H1 (cell line): ENCODE data around the gene CHMP4B. TPM values are rescaled to one million over a fixed set of nuclear protein-coding genes. Genes with fewer than 3 reads are reported as not detected.

Experiments
- CTCF ChIA-PET: fragments of 300-600 bp; sonication (Branson Sonifier 250); formaldehyde crosslinking; loops from one replicate; lab custom pipeline; 2021; ENCODE audit not compliant: partially characterized antibody; lab: Charles Lee
- POLR2A ChIA-PET: fragments of 300-600 bp; sonication (Branson Sonifier 250); formaldehyde crosslinking; loops from one replicate; lab custom pipeline; 2021; ENCODE audit warnings: inconsistent platforms; ENCODE audit not compliant: partially characterized antibody; lab: Charles Lee
- DNase-seq, 2 experiments: peaks; one replicate each; pipeline versions ENCODE4 v3.0.0 to v3.0.0-alpha.2; 2010 to 2022; ENCODE audit warnings: low spot score in 2 of 2, low read depth in 1 of 2, mixed read lengths in 1 of 2
- FAIRE-seq: peaks from 2 replicates; lab custom pipeline; 2011; peaks lifted over from hg19 to GRCh38; lab: Jason Lieb, UNC
- H2AFZ ChIP-seq: 2 replicates; pipeline ENCODE4 v1.8.1; 2012; ENCODE audit warnings: low read length, inconsistent platforms
- H2AK5ac ChIP-seq: 2 replicates; pipeline ENCODE4 v1.6.1; 2013; ENCODE audit warnings: low read depth, low read length
- H2BK120ac ChIP-seq: replicated peaks from 2 replicates; pipeline ENCODE3; 2013; ENCODE audit warnings: low read depth, low read length, inconsistent platforms
- H2BK12ac ChIP-seq: 2 replicates; pipeline ENCODE4 v1.6.1; 2013; ENCODE audit warnings: low read depth, low read length
- H2BK15ac ChIP-seq: 2 replicates; pipeline ENCODE4 v1.6.1; 2013; ENCODE audit warnings: low read length
- H2BK20ac ChIP-seq: 2 replicates; pipeline ENCODE4 v1.6.1; 2013; ENCODE audit warnings: low read length
- H2BK5ac ChIP-seq: 2 replicates; pipeline ENCODE4 v1.6.1; 2013; ENCODE audit warnings: low read depth, low read length
- H3K14ac ChIP-seq: 2 replicates; pipeline ENCODE4 v1.6.1; 2013; ENCODE audit warnings: inconsistent platforms; ENCODE audit not compliant: insufficient read length
- H3K18ac ChIP-seq: 2 replicates; pipeline ENCODE4 v1.6.1; 2013; ENCODE audit warnings: low read length; ENCODE audit errors: extremely low read depth
- H3K23ac ChIP-seq: 2 replicates; pipeline ENCODE4 v1.6.1; 2013; ENCODE audit warnings: inconsistent platforms; ENCODE audit not compliant: insufficient read length
- H3K23me2 ChIP-seq: 2 replicates; pipeline ENCODE4 v1.6.1; 2013; ENCODE audit warnings: low read depth, low read length
- H3K27ac ChIP-seq: 2 replicates; pipeline ENCODE4 v1.6.1; 2011; ENCODE audit warnings: low read depth, low read length, inconsistent platforms
- H3K27me3 ChIP-seq, 4 experiments: replicated peaks in 1 of 4; 1 replicate in 1 of 4; 2 replicates in 3 of 4; pipeline versions ENCODE4 v1.6.1 to v1.8.1; 2011 to 2013; ENCODE audit warnings: low read length in 3 of 4, mild to moderate bottlenecking in 3 of 4, inconsistent platforms in 2 of 4, mixed read lengths in 2 of 4, moderate library complexity in 1 of 4; ENCODE audit not compliant: control insufficient read depth in 3 of 4, insufficient read depth in 3 of 4; ENCODE audit errors: extremely low read depth in 1 of 4
- H3K36me3 ChIP-seq, 4 experiments: 2 replicates each; pipeline versions ENCODE4 v1.6.1 to v1.8.1; 2011 to 2013; ENCODE audit warnings: mild to moderate bottlenecking in 4 of 4, low read length in 3 of 4, moderate library complexity in 2 of 4, control low read depth in 1 of 4, inconsistent platforms in 1 of 4; ENCODE audit not compliant: insufficient read depth in 4 of 4, control insufficient read depth in 2 of 4
- H3K4ac ChIP-seq: replicated peaks from 2 replicates; pipeline ENCODE3; 2013; ENCODE audit warnings: low read length, low read depth, mixed read lengths, inconsistent platforms; ENCODE audit not compliant: insufficient read length
- H3K4me1 ChIP-seq, 4 experiments: replicated peaks in 1 of 4; 1 replicate in 1 of 4; 2 replicates in 3 of 4; pipeline versions ENCODE4 v1.6.1 to v1.8.1; 2011 to 2013; ENCODE audit warnings: low read length in 3 of 4, inconsistent platforms in 2 of 4, mixed read lengths in 1 of 4; ENCODE audit not compliant: insufficient read depth in 4 of 4, control insufficient read depth in 3 of 4
- H3K4me2 ChIP-seq, 2 experiments: 2 replicates each; pipeline versions ENCODE4 v1.6.1 to v1.8.1; 2011 to 2013; ENCODE audit warnings: low read depth in 2 of 2, low read length in 2 of 2, control low read depth in 1 of 2, inconsistent platforms in 1 of 2, mild to moderate bottlenecking in 1 of 2; ENCODE audit not compliant: insufficient read depth in 1 of 2
- H3K4me3 ChIP-seq, 4 experiments: fragments of 200-600, 300-600 bp in 1 of 4; sonication (generic), shearing (Covaris generic), sonication (Bioruptor Twin) in 1 of 4; 2 replicates each; pipeline versions ENCODE4 v1.5.1 to v1.8.1; 2011 to 2016; ENCODE audit warnings: low read length in 4 of 4, low read depth in 3 of 4, control low read depth in 2 of 4, inconsistent platforms in 2 of 4, mild to moderate bottlenecking in 2 of 4, mixed read lengths in 1 of 4, moderate library complexity in 1 of 4; ENCODE audit not compliant: insufficient read depth in 2 of 4; ENCODE audit errors: extremely low read depth in 1 of 4
- H3K56ac ChIP-seq: replicated peaks from 2 replicates; pipeline ENCODE3; 2013; ENCODE audit warnings: low read depth, mild to moderate bottlenecking, mixed read lengths, low read length, inconsistent platforms; ENCODE audit not compliant: insufficient read length
- H3K79me1 ChIP-seq: 2 replicates; pipeline ENCODE4 v1.6.1; 2013; ENCODE audit warnings: low read depth, low read length, control low read depth
- H3K79me2 ChIP-seq, 2 experiments: 2 replicates each; pipeline versions ENCODE4 v1.6.1 to v1.8.1; 2012 to 2013; ENCODE audit warnings: low read length in 2 of 2, mild to moderate bottlenecking in 2 of 2, inconsistent platforms in 1 of 2; ENCODE audit not compliant: insufficient read depth in 2 of 2, control insufficient read depth in 1 of 2
- H3K9ac ChIP-seq, 4 experiments: replicated peaks in 1 of 4; 1 replicate in 1 of 4; 2 replicates in 3 of 4; pipeline versions ENCODE4 v1.6.1 to v1.8.1; 2011 to 2013; ENCODE audit warnings: low read depth in 3 of 4, low read length in 3 of 4, control low read depth in 2 of 4, mild to moderate bottlenecking in 2 of 4, moderate library complexity in 2 of 4, inconsistent platforms in 1 of 4; ENCODE audit errors: extremely low read depth in 1 of 4
- H3K9me3 ChIP-seq, 2 experiments: 2 replicates each; pipeline versions ENCODE4 v1.6.1 to v1.8.1; 2012 to 2013; ENCODE audit warnings: mild to moderate bottlenecking in 2 of 2, moderate library complexity in 2 of 2, control low read depth in 1 of 2, inconsistent platforms in 1 of 2, low read depth in 1 of 2, low read length in 1 of 2, mixed read lengths in 1 of 2; ENCODE audit not compliant: insufficient read depth in 2 of 2
- H4K20me1 ChIP-seq, 2 experiments: replicated peaks in 1 of 2; 2 replicates each; pipeline versions ENCODE3 to v1.8.1; 2011 to 2013; ENCODE audit warnings: inconsistent platforms in 2 of 2, low read length in 2 of 2, mild to moderate bottlenecking in 1 of 2; ENCODE audit not compliant: insufficient read depth in 2 of 2, control insufficient read depth in 1 of 2
- H4K5ac ChIP-seq: 2 replicates; pipeline ENCODE4 v1.6.1; 2013; ENCODE audit warnings: low read length, low read depth, mixed read lengths, inconsistent platforms; ENCODE audit not compliant: insufficient read length
- H4K8ac ChIP-seq: 2 replicates; pipeline ENCODE4 v1.8.0; 2013; ENCODE audit warnings: mild to moderate bottlenecking, moderate library complexity, low read length, inconsistent platforms; ENCODE audit not compliant: insufficient read depth; ENCODE audit errors: extremely low read depth
- H4K91ac ChIP-seq: replicated peaks from 2 replicates; pipeline ENCODE3; 2013; ENCODE audit warnings: low read length, mixed read lengths, inconsistent platforms; ENCODE audit not compliant: insufficient read length
- E2F6 ChIP-seq: IDR thresholded peaks from 2 replicates; pipeline ENCODE4 v1.6.1; 2012; ENCODE audit warnings: inconsistent platforms
- HDAC2 ChIP-seq, 2 experiments: fragments of 300-600 bp in 1 of 2; sonication (generic) in 1 of 2; IDR thresholded peaks; 2 replicates each; pipeline ENCODE4 v1.6.1; 2011 to 2012; ENCODE audit warnings: low read depth in 2 of 2, low read length in 2 of 2, mild to moderate bottlenecking in 2 of 2, moderate library complexity in 2 of 2, borderline replicate concordance in 1 of 2, inconsistent platforms in 1 of 2
- NRF1 ChIP-seq: IDR thresholded peaks from 2 replicates; pipeline ENCODE4 v1.6.1; 2011; ENCODE audit warnings: mild to moderate bottlenecking, low read depth, low read length, improper control_type of control experiment
- SP1 ChIP-seq: IDR thresholded peaks from 2 replicates; pipeline ENCODE4 v1.6.1; 2011; ENCODE audit warnings: low read depth, low read length
- TAF7 ChIP-seq: optimal IDR thresholded peaks from 2 replicates; pipeline ENCODE3; 2011; ENCODE audit warnings: low read depth, mild to moderate bottlenecking, inconsistent platforms, low read length, moderate library complexity, borderline replicate concordance
- TBP ChIP-seq: IDR thresholded peaks from 2 replicates; pipeline ENCODE4 v1.6.1; 2011; ENCODE audit warnings: low read depth, low read length, improper control_type of control experiment
- TEAD4 ChIP-seq: IDR thresholded peaks from 2 replicates; pipeline ENCODE4 v1.6.1; 2012; ENCODE audit warnings: low read depth, low read length, inconsistent platforms, mixed read lengths
- WGBS, 2 experiments: shearing (Covaris generic) in 1 of 2; methylation state at CpG; one replicate each; pipeline versions ENCODE4 v1.1.6 to v1.1.7; 2013 to 2015; ENCODE audit warnings: low lambda C conversion rate in 2 of 2, mixed read lengths in 2 of 2, inconsistent platforms in 1 of 2, low coverage in 1 of 2, missing lambda C conversion rate in 1 of 2; ENCODE audit not compliant: insufficient replicate concordance in 2 of 2, insufficient coverage in 1 of 2, insufficient read length in 1 of 2; ENCODE audit errors: extremely low coverage in 1 of 2, missing lambda C conversion rate in 1 of 2; 5-methylcytosine and 5-hydroxymethylcytosine counted together
- polyA plus RNA-seq, 7 experiments: library from polyadenylated mRNA; depleted of rRNA in 3 of 7; stranded (reverse) in 5 of 7; unstranded in 2 of 7; fragments of >200 nt in 5 of 7; fragments of 200-250 nt in 2 of 7; gene quantifications; 1 replicate in 5 of 7; 2 replicates in 1 of 7; 4 replicates in 1 of 7; pipeline versions ENCODE4 v1.2.1 to v1.2.3, GENCODE V29; 2011 to 2013; ENCODE audit warnings: missing spikeins in 2 of 7, mixed read lengths in 2 of 7
- total RNA-seq: library from RNA; stranded (reverse); fragmentation: NEBNext Ultra II Directional; extraction: Animal tissue kit (Norgen Biotek cat#: 25700); gene quantifications from 2 replicates; pipeline ENCODE4 v1.2.1, GENCODE V29; 2021

CHMP4B gene
- total and polyA plus RNA-seq, 2 of the 8 experiments (the other 6 are each of a cell fraction or from before 2014, with no cell fraction given), result 38.6 to 66.3 TPM

GRCh38 chr20:33781133-33781532 lies 30.0 kb upstream of the CHMP4B start:
- 81% methylated on average over 4 of the region's 4 CpGs; no CpG with 5 or more reads in 1 of the 2 experiments for WGBS, 2 experiments
- no peaks in the 10 kb centered on the region for H3K23me2 ChIP-seq
- H3K4me3 ChIP-seq, result no peak overlapping the region
- DNase-seq (no peak), FAIRE-seq (no peak)
- H3K79me2 ChIP-seq, result no peaks in the 10 kb centered on the region
- peaks cover 0 to 3% (median 1%) of the 10 kb centered on the region in 4 experiments; a peak in 3 of 7 replicates for H3K4me1 ChIP-seq
- no peak overlapping the region for H2AFZ ChIP-seq
- no peak overlapping the region for H4K91ac ChIP-seq
- no peak overlapping the region for H2AK5ac ChIP-seq
- H4K8ac ChIP-seq, result no peak overlapping the region
- H2BK20ac ChIP-seq, result no peak overlapping the region
- no peak overlapping the region for H3K23ac ChIP-seq
- no peak overlapping the region for H3K27ac ChIP-seq
- H3K4me2 ChIP-seq, result no peak overlapping the region
- POLR2A ChIA-PET, result interaction anchor here (0.6 kb wide), 1 partner anchor 538 kb away, joined by 4 read pairs; no protein-coding TSS in a partner anchor
- no peak overlapping the region; the same call in none of the 2 replicates for H2BK5ac ChIP-seq
- no peaks in the 10 kb centered on the region for H3K36me3 ChIP-seq
- CTCF ChIA-PET, result no interaction called here
- H2BK120ac ChIP-seq, result no peak overlapping the region
- no peak overlapping the region for H3K18ac ChIP-seq
- no peaks in the 10 kb centered on the region for H4K20me1 ChIP-seq
- no peak overlapping the region for H4K5ac ChIP-seq
- H2BK12ac ChIP-seq, result no peak overlapping the region
- no peak overlapping the region for H2BK15ac ChIP-seq
- H3K9me3 ChIP-seq, result no peaks in the 10 kb centered on the region
- H3K27me3 ChIP-seq, result no peaks in the 10 kb centered on the region
- H3K79me1 ChIP-seq, result no peaks in the 10 kb centered on the region
- H3K9ac ChIP-seq, result no peak overlapping the region
- H3K4ac ChIP-seq, result no peak overlapping the region
- H3K56ac ChIP-seq, result no peak overlapping the region
- no peak overlapping the region for H3K14ac ChIP-seq
- TF ChIP-seq NRF1 (no peak), TAF7 (no peak), HDAC2 (IDR thresholded peaks at IDR 0.05; ENCODE audit: borderline replicate concordance in 1 of 2, low read depth in 2 of 2, low read length in 2 of 2) (no peak), TEAD4 (no peak), TBP (no peak), E2F6 (no peak), SP1 (no peak)
